HepG2 (cell line): ENCODE measurements around the gene VPS11. TPM values are rescaled to one million over a fixed set of nuclear protein-coding genes. Genes with fewer than 3 reads are reported as not detected.

ENCODE experiments used
- CCDC6 ChIP-seq: sonication (generic); formaldehyde crosslinking; IDR thresholded peaks from 2 replicates; pipeline ENCODE4 v1.8.1; 2022; ENCODE audit warnings: mild to moderate bottlenecking, missing genetic modification reagents, moderate library complexity
- CENPT ChIP-seq: sonication (generic); formaldehyde crosslinking; IDR thresholded peaks from 2 replicates; pipeline ENCODE4 v1.8.0; 2022; ENCODE audit warnings: low read depth, mild to moderate bottlenecking, moderate library complexity, missing genetic modification reagents
- ELF1 ChIP-seq: sonication (generic); formaldehyde crosslinking; IDR thresholded peaks from 2 replicates; pipeline ENCODE4 v1.4.0; 2020; ENCODE audit warnings: missing genetic modification reagents
- FOXA1 ChIP-seq, 2 experiments: fragments of 450-650 bp in 1 of 2; sonication (generic) in 1 of 2; formaldehyde crosslinking in 1 of 2; IDR thresholded peaks; 2 replicates each; pipeline versions ENCODE4 v1.4.0 to v1.6.1; 2016 to 2020; ENCODE audit warnings: missing genetic modification reagents in 1 of 2
- GABPA ChIP-seq, 2 experiments: IDR thresholded peaks; 2 replicates each; pipeline ENCODE4 v1.6.1; 2011 to 2016; ENCODE audit warnings: low read depth in 2 of 2, low read length in 1 of 2, missing biosample characterization in 1 of 2, missing genetic modification characterization in 1 of 2
- KMT2A ChIP-seq: sonication (generic); formaldehyde crosslinking; IDR thresholded peaks from 2 replicates; pipeline ENCODE4 v1.4.0; 2020; ENCODE audit warnings: missing genetic modification reagents
- NBN ChIP-seq: fragments of 450-650 bp; conservative IDR thresholded peaks from 2 replicates; pipeline ENCODE4 v1.6.1; 2017
- NKX3-1 ChIP-seq: sonication (generic); formaldehyde crosslinking; IDR thresholded peaks from 2 replicates; pipeline ENCODE4 v1.5.0; 2020; ENCODE audit warnings: missing genetic modification reagents
- PRPF4 ChIP-seq: fragments of 200-400 bp; formaldehyde crosslinking; IDR thresholded peaks from 2 replicates; pipeline ENCODE4 v1.6.1; 2016; ENCODE audit warnings: low read length, low read depth; ENCODE audit not compliant: poor library complexity, severe bottlenecking
- RAD21 ChIP-seq: fragments of 450-650 bp; formaldehyde crosslinking; IDR thresholded peaks from 2 replicates; pipeline ENCODE4 v1.5.0; 2020; ENCODE audit warnings: mild to moderate bottlenecking
- RFX3 ChIP-seq: IDR thresholded peaks from 2 replicates; pipeline ENCODE4 v1.6.1; 2016; ENCODE audit warnings: missing biosample characterization, missing genetic modification reagents
- SETDB1 ChIP-seq: sonication (generic); formaldehyde crosslinking; IDR thresholded peaks from 2 replicates; pipeline ENCODE4 v1.5.1; 2020; ENCODE audit warnings: missing genetic modification reagents, mild to moderate bottlenecking, borderline replicate concordance
- SOX6 ChIP-seq, 2 experiments: fragments of 450-650 bp in 1 of 2; sonication (generic) in 1 of 2; formaldehyde crosslinking in 1 of 2; IDR thresholded peaks; 2 replicates each; pipeline versions ENCODE4 v1.4.0 to v1.6.1; 2017 to 2020; ENCODE audit warnings: antibody characterized with exemption in 1 of 2, mild to moderate bottlenecking in 1 of 2, missing genetic modification reagents in 1 of 2
- TBX3 ChIP-seq: fragments of 450-650 bp; IDR thresholded peaks from 2 replicates; pipeline ENCODE4 v1.6.1; 2017; ENCODE audit warnings: antibody characterized with exemption, mild to moderate bottlenecking, inconsistent platforms, borderline replicate concordance
- TEAD2 ChIP-seq: sonication (generic); formaldehyde crosslinking; IDR thresholded peaks from 2 replicates; pipeline ENCODE4 v1.9.0; 2021; ENCODE audit warnings: missing genetic modification reagents
- ZFP36L1 ChIP-seq: sonication (generic); formaldehyde crosslinking; IDR thresholded peaks from 2 replicates; pipeline ENCODE4 v1.8.0; 2022; ENCODE audit warnings: mild to moderate bottlenecking, missing genetic modification reagents, moderate library complexity
- ZMAT3 ChIP-seq: sonication (generic); formaldehyde crosslinking; conservative IDR thresholded peaks from 2 replicates; pipeline ENCODE4 v1.7.0; 2021; ENCODE audit warnings: missing genetic modification reagents
- ZNF124 ChIP-seq: sonication (generic); formaldehyde crosslinking; IDR thresholded peaks from 2 replicates; pipeline ENCODE4 v1.4.0; 2020; ENCODE audit warnings: missing genetic modification reagents
- ZNF383 ChIP-seq: sonication (generic); formaldehyde crosslinking; IDR thresholded peaks from 2 replicates; pipeline ENCODE4 v1.4.0; 2020; ENCODE audit warnings: missing genetic modification reagents, mild to moderate bottlenecking, borderline replicate concordance
- ZNF607 ChIP-seq: sonication (generic); formaldehyde crosslinking; IDR thresholded peaks from 2 replicates; pipeline ENCODE4 v1.5.1; 2020; ENCODE audit warnings: missing genetic modification reagents, mild to moderate bottlenecking, borderline replicate concordance
- ZNF746 ChIP-seq: sonication (generic); formaldehyde crosslinking; IDR thresholded peaks from 2 replicates; pipeline ENCODE4 v1.8.0; 2022; ENCODE audit warnings: mild to moderate bottlenecking, missing genetic modification reagents
- ZNF790 ChIP-seq: sonication (generic); formaldehyde crosslinking; IDR thresholded peaks from 2 replicates; pipeline ENCODE4 v1.8.0; 2022; ENCODE audit warnings: missing genetic modification reagents, mild to moderate bottlenecking, borderline replicate concordance
- polyA plus RNA-seq, 8 experiments: library from polyadenylated mRNA; depleted of rRNA in 3 of 8; stranded (reverse) in 7 of 8; unstranded in 1 of 8; fragments of >200 nt; fragmentation: Illumina TruSeq in 4 of 8; extraction: Trizol in 4 of 8; gene quantifications; 2 replicates each; pipeline versions ENCODE4 v1.2.1 to v1.2.3, GENCODE V29; 2011 to 2016; ENCODE audit warnings: low read depth in 4 of 8, missing spikeins in 1 of 8, mixed read lengths in 1 of 8; ENCODE audit not compliant: insufficient read depth in 1 of 8
- total RNA-seq, 5 experiments: library from RNA; depleted of rRNA; stranded (reverse); fragments of >200 nt; fragmentation: Illumina TruSeq; extraction: Trizol; gene quantifications; 2 replicates each; pipeline ENCODE4 v1.2.3, GENCODE V29; 2016; ENCODE audit warnings: low read depth in 1 of 5
- TF ChIP-seq, protein P1 (sequence below): sonication (generic); formaldehyde crosslinking; IDR thresholded peaks from 2 replicates; pipeline ENCODE4 v1.4.0; 2020; ENCODE audit warnings: missing genetic modification reagents, low read depth, mild to moderate bottlenecking, borderline replicate concordance
- TF ChIP-seq, protein P2 (sequence below): sonication (generic); formaldehyde crosslinking; IDR thresholded peaks from 2 replicates; pipeline ENCODE4 v1.8.1; 2023; ENCODE audit warnings: mild to moderate bottlenecking, inconsistent platforms, moderate library complexity, missing genetic modification reagents, borderline replicate concordance

VPS11 gene
- total and polyA plus RNA-seq, 2 of the 13 experiments (the other 11 are each of a cell fraction or from before 2014, with no cell fraction given), result 13.7 to 21.6 TPM

DNA sequence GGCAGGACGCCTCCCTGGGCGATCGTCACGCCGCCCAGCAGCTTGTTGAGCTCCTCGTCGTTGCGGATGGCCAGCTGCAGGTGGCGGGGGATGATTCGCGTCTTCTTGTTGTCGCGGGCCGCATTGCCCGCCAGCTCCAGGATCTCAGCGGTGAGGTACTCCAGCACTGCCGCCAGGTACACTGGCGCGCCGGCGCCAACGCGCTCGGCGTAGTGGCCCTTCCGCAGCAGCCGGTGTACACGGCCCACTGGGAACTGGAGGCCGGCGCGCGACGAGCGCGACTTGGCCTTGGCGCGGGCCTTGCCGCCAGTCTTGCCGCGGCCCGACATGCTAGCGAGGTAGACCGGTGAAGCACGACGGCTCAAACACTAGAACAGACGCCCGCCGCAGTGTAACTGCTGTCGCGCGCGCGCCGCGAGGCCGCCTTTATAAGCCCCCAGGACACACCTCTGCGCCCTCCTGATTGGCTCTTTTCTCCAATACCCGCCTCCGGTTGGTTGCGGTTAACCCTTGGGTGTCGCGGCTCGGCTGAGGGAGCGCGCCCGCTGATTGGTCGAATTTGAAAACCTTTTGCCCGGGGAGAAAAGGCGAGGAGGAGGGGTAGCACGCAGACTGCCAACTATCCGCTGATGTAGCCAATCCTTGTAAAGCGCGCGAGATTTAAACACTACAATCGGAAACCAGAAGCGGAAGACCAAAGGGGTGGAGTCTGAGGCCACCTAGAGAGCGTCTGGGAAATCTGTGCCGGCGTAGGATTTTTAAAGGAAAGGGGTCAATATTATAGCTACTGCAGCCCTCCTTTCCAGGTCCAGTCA, 27.7 kb downstream of the VPS11 start (continued):
- TF ChIP-seq ZNF383 (CRISPR knock-in tag) (no peak), ZFP36L1 (CRISPR knock-in tag) (peak; percentile 99), SOX6 (IDR thresholded peaks at IDR 0.05) (no peak), SOX6 (CRISPR knock-in tag; IDR thresholded peaks at IDR 0.05) (peak; percentile 77), GABPA (IDR thresholded peaks at IDR 0.05; ENCODE audit: low read depth, low read length) (no peak), GABPA (CRISPR knock-in tag; IDR thresholded peaks at IDR 0.05; ENCODE audit: low read depth) (peak; percentile 64), ZNF790 (CRISPR knock-in tag) (peak; percentile 92; the same call in 1 of the 2 replicates), NKX3-1 (peak; percentile 95), NBN (no peak), KMT2A (CRISPR knock-in tag) (peak; percentile 92), RFX3 (CRISPR knock-in tag) (no peak), ZNF607 (peak; percentile 94), TBX3 (0 out of 2 replicates have a peak, but pooled peaks have one; percentile 47), RAD21 (CRISPR knock-in tag) (peak; percentile 57; the same call in 1 of the 2 replicates), ZNF124 (CRISPR knock-in tag) (0 out of 2 replicates have a peak, but pooled peaks have one; percentile 32), SETDB1 (CRISPR knock-in tag) (no peak), ZMAT3 (CRISPR knock-in tag) (peak; percentile 96), ELF1 (CRISPR knock-in tag) (peak; percentile 71; the same call in 1 of the 2 replicates), TEAD2 (no peak), CENPT (peak; percentile 81; the same call in 1 of the 2 replicates), CCDC6 (peak; percentile 88), ZNF746 (CRISPR knock-in tag) (0 out of 2 replicates have a peak, but pooled peaks have one; percentile 57), FOXA1 (IDR thresholded peaks at IDR 0.05) (no peak), FOXA1 (CRISPR knock-in tag; IDR thresholded peaks at IDR 0.05) (no peak), PRPF4 (no peak)
- TF ChIP-seq, protein P1, sequence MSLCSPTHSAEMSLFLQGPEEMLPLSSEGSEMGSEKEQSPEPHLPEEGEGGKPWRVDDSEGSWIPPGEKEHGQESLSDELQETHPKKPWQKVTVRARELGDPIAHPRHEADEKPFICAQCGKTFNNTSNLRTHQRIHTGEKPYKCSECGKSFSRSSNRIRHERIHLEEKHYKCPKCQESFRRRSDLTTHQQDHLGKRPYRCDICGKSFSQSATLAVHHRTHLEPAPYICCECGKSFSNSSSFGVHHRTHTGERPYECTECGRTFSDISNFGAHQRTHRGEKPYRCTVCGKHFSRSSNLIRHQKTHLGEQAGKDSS, result peak; percentile 90; the same call in 1 of the 2 replicates
- TF ChIP-seq, protein P2, sequence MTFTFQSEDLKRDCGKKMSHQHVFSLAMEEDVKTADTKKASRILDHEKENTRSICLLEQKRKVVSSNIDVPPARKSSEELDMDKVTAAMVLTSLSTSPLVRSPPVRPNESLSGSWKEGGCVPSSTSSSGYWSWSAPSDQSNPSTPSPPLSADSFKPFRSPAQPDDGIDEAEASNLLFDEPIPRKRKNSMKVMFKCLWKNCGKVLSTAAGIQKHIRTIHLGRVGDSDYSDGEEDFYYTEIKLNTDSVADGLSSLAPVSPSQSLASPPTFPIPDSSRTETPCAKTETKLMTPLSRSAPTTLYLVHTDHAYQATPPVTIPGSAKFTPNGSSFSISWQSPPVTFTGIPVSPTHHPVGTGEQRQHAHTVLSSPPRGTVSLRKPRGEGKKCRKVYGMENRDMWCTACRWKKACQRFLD (CRISPR knock-in tag), result peak; percentile 91; the same call in 1 of the 2 replicates
